ENCODE data around the gene APP.

GRCh38 chr21:26079366-26079765 is 91.2 kb downstream of the APP start:
- TF ChIP-seq, protein P1, sequence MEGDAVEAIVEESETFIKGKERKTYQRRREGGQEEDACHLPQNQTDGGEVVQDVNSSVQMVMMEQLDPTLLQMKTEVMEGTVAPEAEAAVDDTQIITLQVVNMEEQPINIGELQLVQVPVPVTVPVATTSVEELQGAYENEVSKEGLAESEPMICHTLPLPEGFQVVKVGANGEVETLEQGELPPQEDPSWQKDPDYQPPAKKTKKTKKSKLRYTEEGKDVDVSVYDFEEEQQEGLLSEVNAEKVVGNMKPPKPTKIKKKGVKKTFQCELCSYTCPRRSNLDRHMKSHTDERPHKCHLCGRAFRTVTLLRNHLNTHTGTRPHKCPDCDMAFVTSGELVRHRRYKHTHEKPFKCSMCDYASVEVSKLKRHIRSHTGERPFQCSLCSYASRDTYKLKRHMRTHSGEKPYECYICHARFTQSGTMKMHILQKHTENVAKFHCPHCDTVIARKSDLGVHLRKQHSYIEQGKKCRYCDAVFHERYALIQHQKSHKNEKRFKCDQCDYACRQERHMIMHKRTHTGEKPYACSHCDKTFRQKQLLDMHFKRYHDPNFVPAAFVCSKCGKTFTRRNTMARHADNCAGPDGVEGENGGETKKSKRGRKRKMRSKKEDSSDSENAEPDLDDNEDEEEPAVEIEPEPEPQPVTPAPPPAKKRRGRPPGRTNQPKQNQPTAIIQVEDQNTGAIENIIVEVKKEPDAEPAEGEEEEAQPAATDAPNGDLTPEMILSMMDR (conservative IDR thresholded peaks at IDR 0.05) = no peak
- no peak for TF ChIP-seq EZH2 (IDR thresholded peaks at IDR 0.05; ENCODE audit: low read depth)

Measured in PC-9 (cell line).